ENCODE measurements around the gene MFAP3. TPM values are rescaled to one million over a fixed set of nuclear protein-coding genes. Genes with fewer than 3 reads are reported as not detected.

MFAP3 gene
- total RNA-seq, 1 donor from 2014 or later: 24.7 TPM

DNA sequence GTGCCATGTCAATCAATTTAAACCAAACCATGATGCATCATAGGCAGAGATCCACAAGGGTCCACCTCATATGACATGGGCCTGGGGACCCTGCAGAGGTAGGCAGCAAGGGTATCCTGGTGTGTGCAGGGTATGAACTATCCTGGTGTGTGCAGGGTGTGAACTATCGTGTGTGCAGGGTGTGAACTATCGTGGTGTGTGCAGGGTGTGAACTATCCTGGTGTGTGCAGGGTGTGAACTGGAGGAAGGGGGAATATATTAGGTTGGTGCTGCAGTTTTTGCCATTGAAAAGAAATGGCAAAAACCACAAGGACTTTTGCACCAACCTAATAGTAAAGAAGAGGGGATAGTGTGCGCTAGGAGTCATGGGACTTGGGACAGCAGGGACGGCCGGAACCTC is 50.0 kb downstream of the MFAP3 start:
- intact Hi-C loops (cut with micrococcal nuclease): no loop called here

DNA sequence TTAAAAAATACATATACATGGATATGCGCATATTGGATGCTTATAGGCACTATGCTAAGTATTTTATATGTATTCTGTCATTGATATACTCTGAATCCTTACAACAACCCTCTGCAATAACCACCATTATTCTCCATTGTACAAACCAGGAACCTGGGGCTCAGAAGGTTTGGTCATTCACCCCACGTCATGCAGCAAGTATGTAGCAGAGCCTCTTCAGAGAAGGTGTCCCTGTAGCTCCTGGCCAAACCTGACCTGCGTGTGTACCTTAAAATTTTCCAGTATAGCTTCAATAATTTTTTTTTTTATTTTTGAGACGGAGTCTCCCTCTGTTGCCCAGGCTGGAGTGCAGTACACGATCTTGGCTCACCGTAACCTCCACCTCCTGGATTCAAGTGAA is 51.9 kb downstream of the MFAP3 start:
- intact Hi-C loops (cut with micrococcal nuclease): no loop called here

DNA sequence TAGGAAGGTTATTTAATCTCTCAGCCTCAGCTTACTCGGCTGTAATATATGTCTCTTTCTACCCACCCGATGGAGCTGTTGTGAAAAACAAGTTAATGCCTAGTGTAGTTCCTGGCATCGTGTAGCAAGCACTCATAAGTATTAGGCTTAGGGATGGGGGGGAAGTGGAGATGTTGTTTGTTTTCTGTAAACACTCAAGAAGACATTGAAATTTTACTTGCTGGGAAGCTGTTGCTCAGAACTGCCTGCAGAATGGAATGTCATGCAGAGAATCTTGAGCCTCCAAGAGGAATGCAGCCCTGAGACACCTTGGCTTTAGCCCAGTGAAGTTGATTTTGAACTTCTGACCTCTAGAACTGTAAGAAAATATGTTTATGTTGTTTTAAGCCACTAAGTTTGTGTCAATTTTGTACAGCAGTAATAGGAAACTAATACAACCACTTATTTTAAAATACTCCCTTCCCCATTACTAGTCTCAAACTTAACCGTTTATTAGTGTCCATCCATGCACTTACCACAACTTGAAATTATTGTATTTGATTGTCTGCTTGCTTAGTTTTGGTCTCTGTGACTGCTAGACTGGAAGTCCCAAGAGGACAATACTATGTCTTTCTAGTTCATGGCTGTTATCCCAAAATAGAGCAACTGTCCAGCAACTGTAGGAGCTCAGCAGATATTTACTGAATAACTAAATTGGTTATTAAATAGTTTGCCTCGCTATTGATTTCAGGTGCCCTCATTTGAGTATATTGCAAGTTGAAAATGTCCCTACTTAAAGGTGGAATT is 53.8 kb downstream of the MFAP3 start:
- intact Hi-C loops (cut with micrococcal nuclease): no loop called here

GRCh38 chr5:154093142-154093532 is 54.4 kb downstream of the MFAP3 start:
- intact Hi-C loops (cut with micrococcal nuclease): no loop called here

DNA sequence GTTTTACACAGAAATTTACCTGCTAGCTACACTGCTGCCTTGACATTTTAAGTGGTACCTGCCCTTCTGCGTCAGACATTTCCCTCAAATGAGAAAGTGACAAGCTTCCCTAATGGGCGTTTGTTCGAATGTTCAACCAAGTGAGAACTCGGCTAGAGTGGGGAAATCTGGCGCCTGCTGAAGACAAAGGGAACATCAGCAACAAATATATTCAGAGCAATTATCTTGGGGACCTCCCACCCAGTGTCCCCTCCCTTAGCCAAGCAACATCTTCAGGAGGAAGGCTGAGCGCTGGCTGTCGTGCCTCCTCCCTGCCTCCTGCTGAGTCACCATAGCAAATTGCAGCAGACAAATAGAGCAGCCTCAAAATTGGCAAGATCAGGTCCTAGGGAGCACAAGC is 57.1 kb downstream of the MFAP3 start:
- intact Hi-C loops (cut with micrococcal nuclease): no loop called here

GRCh38 chr5:154097031-154097430 is 58.3 kb downstream of the MFAP3 start:
- intact Hi-C loops (cut with micrococcal nuclease): no loop called here

DNA sequence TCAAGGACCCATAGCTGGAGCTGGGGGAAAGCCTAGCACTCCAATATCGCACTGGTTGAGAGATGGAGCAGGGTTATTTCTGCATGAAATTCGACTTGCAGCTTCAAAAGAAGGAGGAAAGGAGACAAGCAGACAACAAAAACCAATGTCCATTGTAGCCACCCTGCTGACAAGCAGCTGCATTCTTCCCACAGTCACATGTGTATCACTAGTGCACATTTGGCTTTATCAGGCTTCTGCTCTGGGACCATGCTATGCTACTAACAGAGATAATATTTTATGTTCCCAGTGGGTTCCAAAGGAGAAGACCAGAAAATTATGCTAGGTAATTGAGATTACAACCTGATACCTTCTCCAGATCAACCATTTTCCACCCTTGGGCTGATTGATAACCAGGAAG is 59.7 kb downstream of the MFAP3 start:
- intact Hi-C loops (cut with micrococcal nuclease): no loop called here

DNA sequence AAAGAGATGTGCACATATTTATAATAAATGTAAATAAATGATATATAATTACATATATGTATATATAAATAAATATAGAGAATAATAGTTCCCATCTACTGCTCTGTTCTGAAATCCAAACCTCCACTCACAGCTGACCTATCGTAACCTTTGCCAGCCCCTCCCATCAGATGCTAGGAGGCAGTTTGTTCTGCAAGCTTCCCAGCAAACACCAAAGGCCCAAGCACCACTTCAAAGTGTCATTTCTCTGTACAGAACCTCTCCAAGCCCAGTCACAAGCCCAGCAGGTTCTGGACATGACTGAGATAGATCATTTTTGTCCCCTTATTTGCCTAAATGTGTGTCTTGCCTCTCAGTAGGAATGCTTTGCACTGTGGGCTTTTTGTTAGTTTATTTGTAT is 62.4 kb downstream of the MFAP3 start:
- intact Hi-C loops (cut with micrococcal nuclease): no loop called here

DNA sequence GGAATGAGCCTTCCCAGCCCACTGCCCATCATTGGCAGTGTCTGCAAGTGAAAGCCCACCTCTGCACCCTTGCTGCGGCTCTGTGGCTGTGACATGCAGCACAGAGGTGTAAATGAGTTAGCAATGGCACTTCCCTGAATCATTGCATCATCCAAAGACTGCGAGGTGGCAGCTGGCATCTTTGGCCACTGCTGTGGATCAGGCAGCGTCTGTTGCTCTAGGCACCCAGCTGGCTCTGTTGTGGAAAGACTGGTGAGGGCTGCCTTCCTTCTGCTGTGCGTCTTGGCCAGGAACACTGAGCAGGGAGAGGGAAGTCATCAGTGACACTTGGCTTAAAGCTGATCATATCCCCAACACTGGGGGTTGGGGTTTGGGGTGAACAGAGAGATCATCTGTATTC is 64.5 kb downstream of the MFAP3 start:
- intact Hi-C loops (cut with micrococcal nuclease): no loop called here

Other genes starting within 250 kb of the MFAP3 start
- 21.2 and 23.1 TPM in 2 replicates for gene FAM114A2, start 57 bp upstream of the MFAP3 start, total RNA-seq
- 33.9 and 38.4 TPM in 2 replicates for gene GALNT10, start 151.8 kb downstream of the MFAP3 start, total RNA-seq

Measured in T-helper 2 cell treated with Interferon-gamma antibody and Interleukin-4, amounts not matched to agents 100 ng/mL and 5 ng/mL, for 36 hours (primary cell).